ENCODE measurements around the gene LAPTM4A. TPM values are rescaled to one million over a fixed set of nuclear protein-coding genes. Genes with fewer than 3 reads are reported as not detected.
A peak's percentile ranks its signal among the peaks of the same experiment; 100 is the strongest.

The LAPTM4A gene
- total and polyA plus RNA-seq, 2 of the 4 experiments (the other 2 are of a cell fraction): 97.7 to 401 TPM

DNA sequence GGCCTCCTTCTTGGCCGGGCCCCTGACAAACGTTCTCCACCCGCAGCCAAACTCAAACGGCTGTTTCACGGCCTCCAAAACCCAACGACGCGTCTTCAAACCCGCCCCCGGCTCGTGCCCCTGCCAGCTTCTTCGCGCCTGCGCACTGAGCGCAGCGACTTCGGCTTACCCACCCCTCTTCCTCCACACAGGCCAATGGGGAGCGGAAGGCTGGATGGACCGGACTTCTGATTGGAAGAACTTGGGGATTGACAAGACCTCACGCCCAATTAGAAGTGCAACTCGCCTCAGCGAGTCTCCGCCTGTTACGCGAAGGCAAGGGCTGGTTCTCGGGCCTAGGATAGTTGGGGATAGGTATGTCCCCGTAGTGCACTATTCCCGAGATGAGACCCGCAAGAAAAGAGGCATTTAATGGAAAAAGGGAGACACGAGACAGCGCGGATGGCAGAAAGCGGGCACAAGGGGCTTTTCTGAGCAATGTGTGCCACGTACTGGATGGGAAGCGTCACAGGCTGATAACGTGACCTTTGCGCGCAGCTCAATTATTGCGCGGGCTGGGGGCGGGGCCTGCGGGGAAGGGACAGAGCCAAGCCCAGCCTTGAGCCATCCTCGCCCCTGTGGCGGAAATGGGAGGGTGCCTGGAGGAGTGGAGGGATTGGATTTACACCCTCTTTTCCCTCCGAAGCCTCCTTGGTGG lies at the start of gene LAPTM4A (continued):
- TF ChIP-seq, protein P1, sequence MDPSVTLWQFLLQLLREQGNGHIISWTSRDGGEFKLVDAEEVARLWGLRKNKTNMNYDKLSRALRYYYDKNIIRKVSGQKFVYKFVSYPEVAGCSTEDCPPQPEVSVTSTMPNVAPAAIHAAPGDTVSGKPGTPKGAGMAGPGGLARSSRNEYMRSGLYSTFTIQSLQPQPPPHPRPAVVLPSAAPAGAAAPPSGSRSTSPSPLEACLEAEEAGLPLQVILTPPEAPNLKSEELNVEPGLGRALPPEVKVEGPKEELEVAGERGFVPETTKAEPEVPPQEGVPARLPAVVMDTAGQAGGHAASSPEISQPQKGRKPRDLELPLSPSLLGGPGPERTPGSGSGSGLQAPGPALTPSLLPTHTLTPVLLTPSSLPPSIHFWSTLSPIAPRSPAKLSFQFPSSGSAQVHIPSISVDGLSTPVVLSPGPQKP (IDR thresholded peaks at IDR 0.05; ENCODE audit: borderline replicate concordance, low read depth, low read length): no peak
- TF ChIP-seq POLR2A (IDR thresholded peaks at IDR 0.05; ENCODE audit: low read depth, low read length) (peak; percentile 93), RCOR1 (IDR thresholded peaks at IDR 0.05; ENCODE audit: insufficient replicate concordance, low read length) (no peak)

DNA sequence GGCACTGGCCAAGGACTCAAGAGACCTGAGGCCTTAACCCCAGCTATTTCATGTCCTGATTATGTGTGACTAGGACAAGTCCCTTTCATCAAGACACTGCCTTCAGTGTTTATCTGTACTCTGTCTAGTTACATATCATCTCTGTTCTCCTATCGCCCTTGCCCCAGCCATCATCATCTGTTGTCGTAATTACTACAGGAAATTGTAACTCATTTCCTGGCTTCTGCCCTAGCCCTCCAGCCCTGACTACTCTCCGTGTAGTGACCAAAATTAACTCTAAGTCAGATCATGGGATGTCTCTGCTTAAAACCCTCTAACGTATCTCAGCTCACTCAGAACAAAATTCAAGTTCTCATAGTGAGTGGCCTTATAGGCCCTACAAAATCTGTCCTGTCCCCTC lies 49.3 kb upstream of the LAPTM4A start:
- H4K20me1 ChIP-seq (ENCODE audit: insufficient read depth, low read length): no peaks in the 10 kb centered on the region
- dilution Hi-C loops (cut with HindIII; ENCODE audit: low sequenced_read_pairs, unreplicated experiment): no loop called here
- no peak overlapping the region for H2BK15ac ChIP-seq (ENCODE audit: low read depth, low read length)
- no peak overlapping the region for H3K56ac ChIP-seq (ENCODE audit: extremely low read depth, insufficient read depth, low read length)
- no peak overlapping the region for H4K8ac ChIP-seq (ENCODE audit: low read depth in 2 of 2, low read length in 2 of 2)
- H3K27ac ChIP-seq (ENCODE audit: insufficient read depth, low read length): no peak overlapping the region
- no peak overlapping the region for H3K9ac ChIP-seq (ENCODE audit: low read depth, low read length)
- WGBS, 2 experiments (ENCODE audit: extremely low coverage in 2 of 2, insufficient read length in 1 of 2): 77% methylated on average over 3 of the region's 4 CpGs; no CpG with 5 or more reads in 1 of the 2 experiments
- no peaks in the 10 kb centered on the region for H3K9me1 ChIP-seq (ENCODE audit: insufficient read depth, low read length)
- H2AFZ ChIP-seq (replicated peaks; ENCODE audit: low read length, poor library complexity): no peak overlapping the region
- H2BK120ac ChIP-seq (ENCODE audit: low read depth, low read length): no peak overlapping the region
- H4K5ac ChIP-seq (ENCODE audit: low read depth, low read length): no peak overlapping the region
- H3K4ac ChIP-seq (ENCODE audit: low read depth, low read length): no peak overlapping the region
- H3K18ac ChIP-seq (ENCODE audit: low read depth, low read length): no peak overlapping the region
- H2BK5ac ChIP-seq (ENCODE audit: low read depth, low read length, poor library complexity, severe bottlenecking): no peak overlapping the region
- no peaks in the 10 kb centered on the region for H3K27me3 ChIP-seq (ENCODE audit: control insufficient read depth, insufficient read depth, low read length)
- ATAC-seq (ENCODE audit: low read depth) (no peak), DNase-seq (no peak)
- 0 out of 2 replicates have a peak, but pooled peaks cover 1% of the 10 kb centered on the region for H3K4me1 ChIP-seq (ENCODE audit: control insufficient read depth, insufficient read depth, low read length)
- H2AK9ac ChIP-seq (replicated peaks; ENCODE audit: low read depth, low read length, poor library complexity): no peak overlapping the region
- H2AK5ac ChIP-seq (ENCODE audit: low read depth, low read length): no peak overlapping the region
- TF ChIP-seq, protein P1 (IDR thresholded peaks at IDR 0.05; ENCODE audit: borderline replicate concordance, low read depth, low read length): no peak
- TF ChIP-seq CHD1 (IDR thresholded peaks at IDR 0.05; ENCODE audit: low read depth, low read length): no peak
- TF ChIP-seq POLR2A (IDR thresholded peaks at IDR 0.05; ENCODE audit: low read depth, low read length): no peak
- no peak for TF ChIP-seq RFX5 (IDR thresholded peaks at IDR 0.05; ENCODE audit: low read depth, low read length)
- no peak for TF ChIP-seq MAZ (IDR thresholded peaks at IDR 0.05; ENCODE audit: borderline replicate concordance, low read depth, low read length)
- TF ChIP-seq, protein P2, sequence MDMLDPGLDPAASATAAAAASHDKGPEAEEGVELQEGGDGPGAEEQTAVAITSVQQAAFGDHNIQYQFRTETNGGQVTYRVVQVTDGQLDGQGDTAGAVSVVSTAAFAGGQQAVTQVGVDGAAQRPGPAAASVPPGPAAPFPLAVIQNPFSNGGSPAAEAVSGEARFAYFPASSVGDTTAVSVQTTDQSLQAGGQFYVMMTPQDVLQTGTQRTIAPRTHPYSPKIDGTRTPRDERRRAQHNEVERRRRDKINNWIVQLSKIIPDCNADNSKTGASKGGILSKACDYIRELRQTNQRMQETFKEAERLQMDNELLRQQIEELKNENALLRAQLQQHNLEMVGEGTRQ (IDR thresholded peaks at IDR 0.05; ENCODE audit: low read depth, low read length): no peak
- TF ChIP-seq MXI1 (IDR thresholded peaks at IDR 0.05; ENCODE audit: borderline replicate concordance, low read depth, low read length): no peak
- TF ChIP-seq BHLHE40 (IDR thresholded peaks at IDR 0.05; ENCODE audit: low read depth, low read length): no peak
- no peak for TF ChIP-seq CEBPB (IDR thresholded peaks at IDR 0.05; ENCODE audit: low read depth, low read length)
- no peak for TF ChIP-seq RAD21 (IDR thresholded peaks at IDR 0.05; ENCODE audit: low read length)
- TF ChIP-seq RCOR1 (IDR thresholded peaks at IDR 0.05; ENCODE audit: insufficient replicate concordance, low read length): no peak
- no peak for TF ChIP-seq MAFK (IDR thresholded peaks at IDR 0.05; ENCODE audit: low read depth, low read length)
- H3K23ac ChIP-seq (ENCODE audit: low read depth, low read length): no peak overlapping the region
- no peak overlapping the region for H3K4me2 ChIP-seq (ENCODE audit: low read depth, low read length)
- H4K91ac ChIP-seq (ENCODE audit: insufficient read depth, low read depth, low read length): no peak overlapping the region
- no peaks in the 10 kb centered on the region for H3K79me1 ChIP-seq (ENCODE audit: low read depth in 1 of 2, low read length in 2 of 2)
- ChIA-PET CTCF (no interaction called here), POLR2A (ENCODE audit: unreplicated experiment) (no interaction called here)
- H3K14ac ChIP-seq (replicated peaks; ENCODE audit: low read depth, low read length): no peak overlapping the region
- no peak overlapping the region for H2BK20ac ChIP-seq (ENCODE audit: low read depth, low read length)
- H3K9me3 ChIP-seq (ENCODE audit: control insufficient read depth, insufficient read depth, low read length): peaks cover 7% of the 10 kb centered on the region
- H3K36me3 ChIP-seq (ENCODE audit: control insufficient read depth, insufficient read depth, low read length): no peaks in the 10 kb centered on the region
- no peak overlapping the region for H3K4me3 ChIP-seq (ENCODE audit: insufficient read depth, low read depth, low read length)
- in situ Hi-C loops (cut with MboI; ENCODE audit: low sequenced_read_pairs): no loop called here
- intact Hi-C loops (cut with micrococcal nuclease): no loop called here
- no TSS peak for BruUV-seq (replicated peaks)
